K562 (cell line): ENCODE measurements around the gene EPX. TPM values are rescaled to one million over a fixed set of nuclear protein-coding genes. Genes with fewer than 3 reads are reported as not detected.

Experiments
- REST ChIP-seq, 2 experiments: fragments of 450-650 bp; formaldehyde crosslinking in 1 of 2; IDR thresholded peaks; 2 replicates each; pipeline versions ENCODE4 v1.4.0 to v1.6.1; 2014 to 2020; ENCODE audit warnings: mild to moderate bottlenecking in 2 of 2, borderline replicate concordance in 1 of 2, low read depth in 1 of 2
- ZNF518B ChIP-seq: fragments of 250-450 bp; sonication (Bioruptor Pico); IDR thresholded peaks from 2 replicates; pipeline ENCODE4 v1.5.0; 2021; ENCODE audit warnings: mild to moderate bottlenecking, moderate library complexity
- polyA plus RNA-seq, 8 experiments: library from polyadenylated mRNA; depleted of rRNA in 4 of 8; stranded (reverse) in 5 of 8; unstranded in 3 of 8; fragments of >200 nt; fragmentation: Nextera tagmentation in 2 of 8; fragmentation: Illumina TruSeq in 1 of 8; extraction: Ambion mirVana in 2 of 8; extraction: Trizol in 1 of 8; gene quantifications; 2 replicates each; pipeline versions ENCODE4 v1.2.1 to v1.2.3, GENCODE V29; 2011 to 2014; ENCODE audit warnings: inconsistent platforms in 1 of 8, missing spikeins in 1 of 8
- total RNA-seq, 7 experiments: library from RNA; depleted of rRNA in 6 of 7; stranded (reverse); fragments of >200 nt in 6 of 7; fragmentation: Illumina TruSeq in 2 of 7; extraction: Trizol in 2 of 7; gene quantifications; 2 replicates each; pipeline versions ENCODE4 v1.2.1 to v1.2.3, GENCODE V29; 2011 to 2021; ENCODE audit warnings: low replicate concordance in 1 of 7

The EPX gene
- total and polyA plus RNA-seq, 9 of the 15 experiments (the other 6 are each of a cell fraction or from before 2014, with no cell fraction given), result 0.07 to 0.33 (median 0.19) TPM; not detected in 3

GRCh38 chr17:58187675-58188074 lies 4.9 kb upstream of the EPX start (continued):
- TF ChIP-seq REST (IDR thresholded peaks at IDR 0.05; ENCODE audit: borderline replicate concordance) (peak; percentile 50), REST (CRISPR knock-in tag; IDR thresholded peaks at IDR 0.05; ENCODE audit: low read depth) (no peak), ZNF518B (CRISPR knock-in tag) (no peak)
